G401 (cell line): ENCODE results near the gene ATP2B2. TPM values are rescaled to one million over a fixed set of nuclear protein-coding genes. Genes with fewer than 3 reads are reported as not detected.

Experiments used
- DNase-seq: peaks from one replicate; pipeline ENCODE4 v3.0.0-alpha.2; 2015; ENCODE audit warnings: low spot score
- in situ Hi-C: cut with HindIII; loops from 2 replicates; pipeline ENCODE4 v1.10.0; 2016; ENCODE audit warnings: low sequenced_read_pairs, mixed read lengths
- total RNA-seq: library from RNA; depleted of rRNA; stranded (reverse); fragments of >200 nt; shearing (Covaris generic); gene quantifications from 2 replicates; pipeline ENCODE4 v1.2.3, GENCODE V29; 2014

The ATP2B2 gene
- total RNA-seq, 1 experiment from 2014 or later, result not detected

DNA sequence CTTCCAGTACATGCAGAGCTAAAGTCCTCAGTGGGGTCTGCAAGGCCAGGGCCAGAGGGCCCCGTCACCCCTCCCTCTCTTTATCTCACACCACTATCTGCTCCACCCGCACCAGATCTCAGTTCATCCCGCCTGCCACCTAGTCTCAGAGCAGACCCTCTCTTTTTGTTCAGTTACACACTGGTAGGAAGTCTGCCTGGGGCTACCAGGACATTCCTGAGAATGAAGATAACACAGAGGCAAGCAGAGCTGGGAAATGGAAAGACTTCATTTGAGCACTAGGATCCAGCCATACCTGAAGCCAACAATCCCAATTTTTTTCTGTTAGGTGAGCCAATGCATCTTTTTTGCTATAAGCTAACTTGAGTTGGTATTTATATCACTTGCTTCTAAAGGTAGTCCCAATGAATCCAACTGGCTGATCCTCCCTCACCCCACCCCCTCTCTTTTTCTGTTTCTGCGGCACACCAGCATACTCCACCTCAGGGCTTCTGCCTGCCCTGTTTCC is 24.5 kb downstream of the ATP2B2 start:
- in situ Hi-C loops, result no loop called here

GRCh38 chr3:10479311-10479710 is 26.1 kb downstream of the ATP2B2 start:
- no peak for DNase-seq
- in situ Hi-C loops, result loop anchor here (10.0 kb wide), 1 partner anchor 115 kb away; no protein-coding TSS in a partner anchor

More for the DNA sequence above, 24.5 kb downstream of the ATP2B2 start:
- no peak for DNase-seq

- in situ Hi-C loops, result loop anchor here (10.0 kb wide), 1 partner anchor 111 kb away; no protein-coding TSS in a partner anchor
- peak; percentile 67 for DNase-seq
These were observed 29.4 kb downstream of the ATP2B2 start for GRCh38 chr3:10475983-10476382.

DNA sequence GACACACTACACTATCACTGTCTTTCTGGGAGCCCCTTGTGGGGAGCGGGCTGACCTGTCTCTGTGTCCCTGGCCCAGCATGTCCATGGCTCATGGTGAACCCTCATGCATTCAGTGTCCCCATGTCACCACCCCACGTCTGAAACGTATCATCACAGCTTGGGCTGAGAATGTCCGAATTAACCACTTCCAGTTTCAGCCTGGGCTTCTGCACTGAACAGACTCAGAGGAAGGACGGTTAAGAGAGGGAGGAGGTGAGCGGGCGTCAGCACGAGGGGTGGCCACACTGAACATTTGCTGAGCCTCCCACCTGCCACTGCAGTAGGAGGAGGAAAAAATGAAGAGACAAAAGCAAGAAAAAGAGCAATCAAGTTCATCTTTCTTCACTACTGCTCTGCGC is 30.5 kb downstream of the ATP2B2 start:
- peak; percentile 37 for DNase-seq
- in situ Hi-C loops, result loop anchor here (10.0 kb wide), 1 partner anchor 110 kb away; no protein-coding TSS in a partner anchor

- in situ Hi-C loops, result loop anchor here (10.0 kb wide), 1 partner anchor 109 kb away; no protein-coding TSS in a partner anchor
- peak; percentile 43 for DNase-seq
These were observed 31.1 kb downstream of the ATP2B2 start for GRCh38 chr3:10474275-10474646.

DNA sequence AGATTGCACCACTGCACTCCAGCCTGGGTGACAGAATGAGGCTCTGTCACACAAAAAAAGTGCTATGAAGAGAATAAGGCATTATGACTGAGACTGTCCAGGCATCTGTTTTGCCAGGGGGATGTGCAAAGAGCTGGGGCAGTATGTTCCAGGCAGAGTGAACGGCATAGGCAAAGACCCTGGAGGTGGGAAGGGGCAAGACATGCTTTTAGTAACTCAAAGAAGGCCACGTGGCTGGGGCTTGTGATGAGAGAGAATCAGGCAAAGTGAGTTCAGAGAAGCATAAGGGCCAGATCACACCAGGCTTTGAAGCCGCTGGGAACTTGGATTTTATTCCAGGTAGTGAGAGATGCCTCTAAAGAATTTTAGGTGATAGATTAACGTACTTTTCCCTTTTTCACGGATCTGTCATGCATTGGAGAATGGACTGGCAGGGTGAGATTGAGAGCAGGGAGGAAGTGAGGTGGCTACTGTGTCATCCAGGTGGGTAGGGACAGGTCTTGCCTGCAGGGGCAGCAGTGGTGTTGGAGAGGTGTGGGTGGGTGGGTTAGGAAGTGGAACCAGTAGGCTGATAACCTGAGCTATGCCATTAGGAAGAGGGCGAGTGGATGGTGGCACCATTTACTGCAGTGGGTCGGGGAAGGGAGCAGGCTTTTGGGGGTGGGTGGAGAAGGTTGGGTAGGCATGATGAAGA is 31.7 kb downstream of the ATP2B2 start:
- DNase-seq, result no peak
- in situ Hi-C loops, result loop anchor here (10.0 kb wide), 1 partner anchor 109 kb away; no protein-coding TSS in a partner anchor

DNA sequence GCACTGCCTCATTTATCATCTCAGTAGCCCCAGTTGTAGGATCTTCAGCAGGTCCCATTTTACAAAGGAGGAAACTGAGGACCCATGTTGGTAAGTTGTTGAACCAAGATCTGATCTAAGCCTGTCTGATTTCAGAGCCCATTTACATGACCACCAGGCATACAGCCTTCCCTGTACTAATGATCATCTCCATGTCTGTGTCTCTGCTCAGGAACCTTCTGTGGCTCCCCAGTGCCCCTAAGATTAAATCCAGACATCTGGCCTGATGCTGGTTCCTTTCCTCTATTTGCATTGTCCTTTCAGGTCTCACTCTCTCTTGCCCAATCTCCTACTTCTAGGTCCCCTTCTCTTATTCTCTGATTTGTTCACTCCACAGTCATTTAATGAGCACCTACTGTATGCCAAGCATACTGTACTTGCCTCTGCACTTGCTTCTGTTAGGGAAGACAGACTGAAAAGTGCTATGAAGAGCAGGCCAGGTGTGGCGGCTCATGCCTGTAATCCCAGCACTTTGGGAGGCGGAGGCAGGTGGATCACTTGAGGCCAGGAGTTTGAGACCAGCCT is 32.4 kb downstream of the ATP2B2 start:
- no peak for DNase-seq
- in situ Hi-C loops, result loop anchor here (10.0 kb wide), 1 partner anchor 108 kb away; no protein-coding TSS in a partner anchor

- DNase-seq, result no peak
- in situ Hi-C loops, result loop anchor here (10.0 kb wide), 1 partner anchor 106 kb away; no protein-coding TSS in a partner anchor
These were observed 34.2 kb downstream of the ATP2B2 start for GRCh38 chr3:10471054-10471688.

- no peak for DNase-seq
- in situ Hi-C loops, result loop anchor here (10.0 kb wide), 1 partner anchor 106 kb away; no protein-coding TSS in a partner anchor
These were observed 35.0 kb downstream of the ATP2B2 start for GRCh38 chr3:10470120-10471053.

GRCh38 chr3:10469441-10470119 is 35.8 kb downstream of the ATP2B2 start:
- in situ Hi-C loops, result loop anchor here (10.0 kb wide), 1 partner anchor 105 kb away; no protein-coding TSS in a partner anchor
- DNase-seq, result no peak

DNA sequence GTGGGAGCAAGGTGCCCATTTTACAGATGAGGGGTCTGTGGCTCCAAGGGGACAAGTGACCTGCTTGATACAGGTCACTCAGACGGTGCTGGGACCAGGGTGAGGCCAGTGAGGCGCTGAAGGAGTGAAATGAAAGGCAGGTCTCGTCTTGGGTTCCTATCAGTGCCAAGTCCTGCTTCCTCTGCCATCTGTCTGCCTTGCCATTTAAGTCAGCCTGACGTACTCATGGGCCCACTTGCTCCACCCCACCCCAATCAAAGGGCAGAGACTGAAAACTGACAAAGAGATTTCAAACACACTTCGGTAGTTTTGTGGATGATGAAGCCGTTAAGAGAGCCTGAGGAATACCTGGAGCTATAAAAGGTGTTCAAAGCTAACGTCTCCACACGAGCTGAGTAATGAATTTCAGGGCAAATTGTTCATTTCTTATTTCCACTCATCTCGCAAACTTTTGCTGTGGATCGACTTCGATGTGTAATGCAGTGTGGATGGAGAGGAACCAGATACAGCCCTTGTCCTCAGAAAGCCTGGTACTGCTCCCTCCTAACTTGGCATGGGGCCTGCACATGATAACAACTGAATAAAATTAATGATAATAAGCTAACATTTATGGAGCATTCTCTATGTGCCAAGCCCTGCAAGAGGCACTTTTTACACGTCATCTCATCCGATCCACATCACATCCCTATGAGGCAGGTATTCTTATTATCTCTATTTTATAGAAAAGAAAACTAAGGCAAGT is 36.6 kb downstream of the ATP2B2 start:
- in situ Hi-C loops, result no loop called here
- peak; percentile 98 for DNase-seq

DNA sequence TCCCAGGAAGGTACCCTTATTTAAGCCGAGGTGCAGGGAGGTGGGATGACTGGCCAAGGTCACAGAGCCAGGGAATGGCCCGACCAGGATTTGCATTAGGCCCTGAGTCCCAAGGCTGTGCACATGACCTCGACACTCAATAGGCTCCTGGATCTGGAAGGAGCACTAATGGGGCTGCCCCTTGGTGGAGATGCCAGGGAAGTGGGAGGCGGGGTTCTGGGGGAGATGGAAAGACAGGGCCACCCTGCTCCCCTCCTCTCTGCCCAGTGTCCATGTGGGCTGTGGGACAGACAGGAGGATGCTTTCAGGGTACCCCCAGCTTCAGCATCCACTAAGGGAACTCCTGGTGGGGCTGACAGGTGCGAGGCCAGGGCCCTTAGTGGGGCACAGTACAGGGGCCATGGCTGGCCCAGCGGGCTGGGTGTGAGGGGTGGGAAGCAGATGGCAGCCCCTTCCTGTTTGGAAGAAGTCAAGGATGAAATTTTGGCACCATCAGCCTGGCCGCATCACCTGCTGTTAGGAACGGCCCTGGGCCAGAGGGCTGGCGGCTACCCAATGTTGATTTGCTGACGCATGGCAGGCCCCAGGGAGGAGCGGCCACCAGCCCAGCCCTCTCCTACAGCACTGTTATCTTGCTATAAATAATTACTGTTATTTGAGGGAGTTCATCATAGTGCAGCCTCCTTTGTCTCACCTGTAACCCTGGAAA is 37.3 kb downstream of the ATP2B2 start:
- peak; percentile 94 for DNase-seq
- in situ Hi-C loops, result no loop called here

DNA sequence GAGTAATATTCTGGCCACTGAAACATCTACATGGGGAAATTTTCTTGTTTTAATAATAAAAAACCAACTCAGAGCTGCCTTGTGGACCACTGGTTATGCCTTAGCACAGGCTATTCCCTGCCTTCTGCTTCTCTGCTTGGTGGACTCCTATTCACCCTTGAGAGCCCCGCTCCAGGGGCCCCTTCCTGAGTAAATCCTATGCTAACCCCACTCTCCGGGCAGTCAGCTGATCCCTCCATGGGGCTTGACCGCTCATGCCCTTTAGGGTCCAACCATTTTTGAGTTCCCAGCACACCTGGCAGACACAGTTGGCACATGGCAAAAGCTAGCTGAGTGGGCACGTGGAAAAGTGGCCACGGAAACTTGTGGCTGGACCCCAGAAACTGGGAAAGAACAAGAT is 38.2 kb downstream of the ATP2B2 start:
- in situ Hi-C loops, result no loop called here
- no peak for DNase-seq

- DNase-seq, result no peak
- in situ Hi-C loops, result no loop called here
These were observed 39.2 kb downstream of the ATP2B2 start for GRCh38 chr3:10466186-10466585.

DNA sequence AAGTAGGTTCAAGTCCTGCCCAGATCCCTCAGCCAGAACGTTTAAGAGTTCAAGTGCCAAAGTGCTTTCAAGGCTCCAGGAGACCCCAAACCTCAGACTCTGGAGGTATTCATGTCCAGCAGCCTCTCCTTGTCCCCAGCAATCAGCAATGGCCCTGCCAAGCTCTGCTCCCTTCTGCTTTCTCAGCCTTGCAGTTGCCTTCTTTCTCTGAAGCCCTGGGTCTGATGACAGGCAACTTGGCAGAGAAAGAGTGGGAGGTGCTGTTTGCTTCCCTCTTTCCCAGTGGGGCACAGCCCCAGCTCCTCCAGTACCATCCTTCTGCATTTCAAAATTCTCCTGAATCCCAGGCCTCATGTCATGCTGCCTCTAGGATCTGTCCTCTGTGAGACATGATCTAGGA is 40.2 kb downstream of the ATP2B2 start:
- peak; percentile 57 for DNase-seq
- in situ Hi-C loops, result no loop called here

DNA sequence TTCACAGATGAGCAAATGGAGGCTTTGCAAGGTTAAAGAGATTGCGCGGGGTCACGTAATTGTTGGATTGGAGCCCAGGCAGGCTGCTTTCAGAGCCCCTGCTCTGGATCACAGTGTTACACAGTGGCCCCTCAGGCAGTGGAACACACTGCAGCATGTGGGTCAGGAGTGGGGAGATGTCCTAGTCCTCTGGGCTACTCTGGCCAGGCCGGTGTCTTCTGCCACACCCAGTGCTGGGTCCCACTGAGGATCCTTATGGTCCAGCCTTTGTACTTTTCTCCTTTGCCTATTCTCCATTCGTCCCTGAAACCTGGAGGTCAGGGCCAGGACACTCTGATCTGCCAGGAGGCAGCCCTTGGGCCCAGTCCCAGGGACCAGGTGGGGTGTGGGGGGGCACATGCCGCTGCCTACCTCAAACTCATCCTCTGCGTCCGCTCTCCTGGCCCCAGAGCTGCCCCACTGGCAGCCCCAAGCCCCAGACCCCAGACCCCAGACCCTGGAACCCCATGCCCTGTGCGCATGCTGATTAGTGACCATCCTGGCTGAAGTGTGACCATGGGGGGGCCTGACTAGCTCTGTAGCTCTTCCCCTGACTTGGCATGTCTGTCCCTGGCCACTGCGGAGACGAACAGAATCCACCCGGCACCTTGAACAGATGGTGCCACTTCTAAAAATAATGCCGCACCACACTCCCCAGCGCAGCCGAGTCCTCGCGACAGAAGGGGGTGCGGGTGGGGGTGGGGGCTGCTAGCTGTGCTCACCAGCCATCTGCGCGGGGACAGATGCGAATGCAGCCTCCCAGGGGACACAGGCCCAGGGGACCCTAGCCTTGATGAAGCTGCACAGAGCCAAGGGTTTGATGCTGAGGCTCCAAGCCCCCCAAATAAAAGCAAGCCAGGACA is 41.6 kb downstream of the ATP2B2 start:
- in situ Hi-C loops, result no loop called here
- DNase-seq, result peak; percentile 95
